Vagina (tissue), 2 donors: Measurements from ENCODE around the gene CD101. TPM values are rescaled to one million over a fixed set of nuclear protein-coding genes. Genes with fewer than 3 reads are reported as not detected.
A peak's percentile ranks its signal among the peaks of the same experiment; 100 is the strongest.

ENCODE experiments used
- DNase-seq, 2 donors: peaks; one replicate each; pipeline ENCODE4 v3.0.0-alpha.2; 2017; ENCODE audit errors: extremely low spot score in 2 of 2
- H3K27ac ChIP-seq: fragments of 200-600 bp; sonication (generic); one replicate; pipeline ENCODE4 v1.5.1; 2019
- H3K27me3 ChIP-seq: fragments of 200-600 bp; sonication (generic); one replicate; pipeline ENCODE4 v1.5.1; 2019
- H3K36me3 ChIP-seq, 2 donors: fragments of 200-600 bp; sonication (generic); one replicate each; pipeline ENCODE4 v1.5.1; 2017 to 2019
- H3K4me1 ChIP-seq: fragments of 200-600 bp; sonication (generic); one replicate; pipeline ENCODE4 v1.5.1; 2019
- H3K4me3 ChIP-seq, 2 donors: fragments of 200-600 bp; sonication (generic); 1 replicate in 1 of 2; 2 replicates in 1 of 2; pipeline ENCODE4 v1.5.1; 2016 to 2019
- H3K9me3 ChIP-seq: fragments of 200-600 bp; sonication (generic); one replicate; pipeline ENCODE4 v1.5.1; 2019
- POLR2A ChIP-seq, 2 donors: fragments of 450-650 bp; IDR thresholded peaks; one replicate each; pipeline ENCODE4 v1.6.1; 2017; ENCODE audit warnings: antibody characterized with exemption in 2 of 2, mild to moderate bottlenecking in 2 of 2, moderate library complexity in 2 of 2
- POLR2AphosphoS5 ChIP-seq, 2 donors: sonication (generic); formaldehyde crosslinking; IDR thresholded peaks; one replicate each; pipeline ENCODE4 v1.9.0; 2017; ENCODE audit warnings: antibody characterized with exemption in 2 of 2, mild to moderate bottlenecking in 2 of 2, low read depth in 1 of 2; ENCODE audit not compliant: insufficient read depth in 1 of 2
- intact Hi-C: fragments of 100-400 bp; cut with DNase I; formaldehyde crosslinking; loops from one replicate; pipeline ENCODE4 v1.15.1; 2023
- total RNA-seq: library from RNA; depleted of rRNA; stranded (reverse); fragments of >200 nt; gene quantifications from one replicate; pipeline ENCODE4 v1.2.3, GENCODE V29; 2016
- TF ChIP-seq, protein P1 (sequence below), 3 experiments: fragments of 450-650 bp in 2 of 3; fragments of 200-600 bp in 1 of 3; sonication (generic) in 1 of 3; IDR thresholded peaks; one replicate each; pipeline ENCODE4 v1.5.1; 2017 to 2019; ENCODE audit warnings: antibody characterized with exemption in 3 of 3, mild to moderate bottlenecking in 2 of 3, moderate library complexity in 2 of 3

The CD101 gene
- total RNA-seq, 1 donor from 2014 or later = 3.9 TPM

- DNase-seq = no peak
- Histone ChIP-seq H3K36me3 (no peaks in the 10 kb centered on the region), H3K4me3 (no peak overlapping the region), H3K4me1 (peaks cover 9% of the 10 kb centered on the region), H3K9me3 (no peaks in the 10 kb centered on the region), H3K27ac (no peak overlapping the region), H3K27me3 (no peaks in the 10 kb centered on the region)
- intact Hi-C loops = loop anchor here (10.0 kb wide), 2 partner anchors 192 to 302 kb away; no protein-coding TSS in a partner anchor
- TF ChIP-seq, protein P1, sequence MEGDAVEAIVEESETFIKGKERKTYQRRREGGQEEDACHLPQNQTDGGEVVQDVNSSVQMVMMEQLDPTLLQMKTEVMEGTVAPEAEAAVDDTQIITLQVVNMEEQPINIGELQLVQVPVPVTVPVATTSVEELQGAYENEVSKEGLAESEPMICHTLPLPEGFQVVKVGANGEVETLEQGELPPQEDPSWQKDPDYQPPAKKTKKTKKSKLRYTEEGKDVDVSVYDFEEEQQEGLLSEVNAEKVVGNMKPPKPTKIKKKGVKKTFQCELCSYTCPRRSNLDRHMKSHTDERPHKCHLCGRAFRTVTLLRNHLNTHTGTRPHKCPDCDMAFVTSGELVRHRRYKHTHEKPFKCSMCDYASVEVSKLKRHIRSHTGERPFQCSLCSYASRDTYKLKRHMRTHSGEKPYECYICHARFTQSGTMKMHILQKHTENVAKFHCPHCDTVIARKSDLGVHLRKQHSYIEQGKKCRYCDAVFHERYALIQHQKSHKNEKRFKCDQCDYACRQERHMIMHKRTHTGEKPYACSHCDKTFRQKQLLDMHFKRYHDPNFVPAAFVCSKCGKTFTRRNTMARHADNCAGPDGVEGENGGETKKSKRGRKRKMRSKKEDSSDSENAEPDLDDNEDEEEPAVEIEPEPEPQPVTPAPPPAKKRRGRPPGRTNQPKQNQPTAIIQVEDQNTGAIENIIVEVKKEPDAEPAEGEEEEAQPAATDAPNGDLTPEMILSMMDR (IDR thresholded peaks at IDR 0.05) = no peak
- TF ChIP-seq POLR2AphosphoS5 (IDR thresholded peaks at IDR 0.05; ENCODE audit: insufficient read depth in 1 of 2, low read depth in 1 of 2) (no peak), POLR2A (IDR thresholded peaks at IDR 0.05) (no peak)
Observed at GRCh38 chr1:117046781-117047180, 45.2 kb downstream of the CD101 start.

GRCh38 chr1:117047271-117047670 is 45.7 kb downstream of the CD101 start:
- Histone ChIP-seq H3K27me3 (no peaks in the 10 kb centered on the region), H3K4me1 (peaks cover 13% of the 10 kb centered on the region), H3K9me3 (no peaks in the 10 kb centered on the region), H3K27ac (no peak overlapping the region), H3K4me3 (no peak overlapping the region), H3K36me3 (no peaks in the 10 kb centered on the region)
- intact Hi-C loops = loop anchor here (10.0 kb wide), 2 partner anchors 192 to 302 kb away; no protein-coding TSS in a partner anchor
- TF ChIP-seq, protein P1 (IDR thresholded peaks at IDR 0.05) = no peak
- no peak for TF ChIP-seq POLR2A (IDR thresholded peaks at IDR 0.05)
- TF ChIP-seq POLR2AphosphoS5 (IDR thresholded peaks at IDR 0.05; ENCODE audit: insufficient read depth in 1 of 2, low read depth in 1 of 2) = no peak
- no peak for DNase-seq

GRCh38 chr1:117049857-117050256 is 48.3 kb downstream of the CD101 start:
- no peak for DNase-seq

DNA sequence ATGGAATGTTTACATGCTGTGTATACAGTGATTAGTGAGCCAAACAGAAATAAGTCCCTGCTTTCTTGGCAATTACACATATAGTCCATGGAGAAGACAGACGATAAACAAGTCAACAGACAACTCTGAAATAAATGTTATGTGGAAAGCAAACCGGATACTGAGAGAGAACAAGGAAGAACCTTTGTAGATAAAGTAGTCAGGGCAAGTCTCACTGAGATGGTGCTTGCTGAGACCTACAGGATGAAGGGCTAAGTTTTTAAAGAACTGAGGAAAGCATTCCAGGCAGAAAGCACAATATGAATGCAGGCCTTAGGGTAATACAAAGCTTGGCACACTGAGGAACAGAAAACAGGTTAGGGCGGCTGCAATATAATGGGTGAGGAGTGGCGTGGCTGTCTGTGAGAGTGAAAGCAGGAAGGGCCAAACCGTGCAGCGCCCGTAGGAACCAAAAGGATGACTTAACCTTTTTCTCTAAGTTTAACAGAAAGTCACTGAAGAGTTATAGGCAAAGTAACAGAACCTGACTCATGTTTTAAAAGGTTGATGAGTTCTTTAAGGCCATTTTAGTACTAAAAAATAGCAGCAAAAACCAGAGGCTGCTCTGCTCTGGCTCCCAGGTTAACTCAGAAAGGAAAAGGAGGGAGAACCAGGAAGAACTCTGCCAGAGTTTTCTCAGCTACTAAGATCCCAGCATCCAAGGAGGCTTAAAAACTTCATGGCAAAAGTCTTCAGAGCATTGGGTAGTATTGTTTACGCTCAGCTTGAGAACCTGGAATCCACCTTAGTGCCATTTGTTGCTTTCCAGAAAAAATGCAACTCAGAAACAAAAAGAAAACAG is 49.9 kb downstream of the CD101 start:
- Histone ChIP-seq H3K4me3 (peak overlapping the region in 1 of 2 donors; percentile 20), H3K27me3 (no peaks in the 10 kb centered on the region), H3K27ac (peak overlapping the region; percentile 61), H3K9me3 (no peaks in the 10 kb centered on the region), H3K36me3 (no peaks in the 10 kb centered on the region), H3K4me1 (peaks cover 13% of the 10 kb centered on the region)
- TF ChIP-seq POLR2A (IDR thresholded peaks at IDR 0.05) (no peak), POLR2AphosphoS5 (IDR thresholded peaks at IDR 0.05; ENCODE audit: insufficient read depth in 1 of 2, low read depth in 1 of 2) (peak in 1 of 2 donors; percentile 46)
- TF ChIP-seq, protein P1 (IDR thresholded peaks at IDR 0.05) = no peak
- intact Hi-C loops = no loop called here
- DNase-seq = no peak

More at GRCh38 chr1:117049857-117050256, 48.3 kb downstream of the CD101 start:
- Histone ChIP-seq H3K27ac (no peak overlapping the region), H3K9me3 (no peaks in the 10 kb centered on the region), H3K4me1 (peaks cover 13% of the 10 kb centered on the region), H3K4me3 (no peak overlapping the region), H3K36me3 (no peaks in the 10 kb centered on the region), H3K27me3 (no peaks in the 10 kb centered on the region)
- TF ChIP-seq, protein P1 (IDR thresholded peaks at IDR 0.05) = no peak
- TF ChIP-seq POLR2AphosphoS5 (IDR thresholded peaks at IDR 0.05; ENCODE audit: insufficient read depth in 1 of 2, low read depth in 1 of 2) = no peak
- TF ChIP-seq POLR2A (IDR thresholded peaks at IDR 0.05) = no peak
- intact Hi-C loops = loop anchor here (10.0 kb wide), 2 partner anchors 195 to 305 kb away; no protein-coding TSS in a partner anchor

DNA sequence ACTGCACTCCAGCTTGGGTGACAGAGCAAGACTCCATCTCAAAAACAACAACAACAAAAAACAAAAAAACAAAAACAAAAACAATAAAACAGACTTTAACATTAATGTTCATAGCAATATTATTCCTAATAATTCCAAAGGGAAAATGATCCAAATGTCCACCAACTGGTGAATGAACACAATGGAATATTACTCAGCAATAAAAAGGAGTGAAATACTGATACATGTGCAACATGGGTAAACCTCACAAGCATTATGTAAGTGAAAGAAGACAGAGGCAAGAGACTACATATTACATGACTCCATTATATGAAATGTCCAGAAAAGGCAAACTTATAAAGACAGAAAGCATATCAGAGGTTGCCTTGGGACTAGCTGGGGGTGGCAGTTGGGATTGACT is 52.5 kb downstream of the CD101 start:
- no peak for DNase-seq
- Histone ChIP-seq H3K9me3 (no peaks in the 10 kb centered on the region), H3K27ac (no peak overlapping the region), H3K4me1 (peaks cover 14% of the 10 kb centered on the region), H3K4me3 (no peak overlapping the region), H3K36me3 (no peaks in the 10 kb centered on the region), H3K27me3 (no peaks in the 10 kb centered on the region)
- no peak for TF ChIP-seq POLR2AphosphoS5 (IDR thresholded peaks at IDR 0.05; ENCODE audit: insufficient read depth in 1 of 2, low read depth in 1 of 2)
- TF ChIP-seq, protein P1 (IDR thresholded peaks at IDR 0.05) = no peak
- intact Hi-C loops = no loop called here
